NB4 (cell line): Measurements from ENCODE around the gene JMJD1C.

ENCODE experiments used
- MYC ChIP-seq: IDR thresholded peaks from 2 replicates; pipeline ENCODE4 v1.6.1; 2011; ENCODE audit warnings: low read depth, low read length
- TF ChIP-seq, protein P1 (sequence below): IDR thresholded peaks from one replicate; pipeline ENCODE4 v1.5.1; 2012; ENCODE audit warnings: low read depth, low read length
- TF ChIP-seq, protein P2 (sequence below): IDR thresholded peaks from 2 replicates; pipeline ENCODE4 v1.6.1; 2011; ENCODE audit warnings: low read depth, low read length

DNA sequence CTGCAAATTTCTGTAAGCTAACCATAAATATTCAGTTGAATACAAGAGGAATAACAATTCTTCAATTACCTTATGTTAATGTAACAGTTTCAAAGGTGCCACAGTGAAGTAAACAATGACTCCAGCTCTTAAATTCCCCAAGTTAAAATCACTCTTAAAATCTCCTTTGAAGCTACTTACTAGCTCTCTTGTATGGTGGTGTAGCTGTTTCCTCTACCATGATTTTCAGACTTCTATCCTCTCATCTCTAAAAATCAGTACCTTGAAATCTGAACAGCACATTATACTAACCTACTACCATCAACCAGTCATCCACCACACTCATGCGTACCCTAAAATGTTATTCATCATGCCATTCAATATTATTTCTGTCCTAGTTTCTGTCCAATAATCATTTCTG lies 29.6 kb downstream of the JMJD1C start:
- TF ChIP-seq, protein P1, sequence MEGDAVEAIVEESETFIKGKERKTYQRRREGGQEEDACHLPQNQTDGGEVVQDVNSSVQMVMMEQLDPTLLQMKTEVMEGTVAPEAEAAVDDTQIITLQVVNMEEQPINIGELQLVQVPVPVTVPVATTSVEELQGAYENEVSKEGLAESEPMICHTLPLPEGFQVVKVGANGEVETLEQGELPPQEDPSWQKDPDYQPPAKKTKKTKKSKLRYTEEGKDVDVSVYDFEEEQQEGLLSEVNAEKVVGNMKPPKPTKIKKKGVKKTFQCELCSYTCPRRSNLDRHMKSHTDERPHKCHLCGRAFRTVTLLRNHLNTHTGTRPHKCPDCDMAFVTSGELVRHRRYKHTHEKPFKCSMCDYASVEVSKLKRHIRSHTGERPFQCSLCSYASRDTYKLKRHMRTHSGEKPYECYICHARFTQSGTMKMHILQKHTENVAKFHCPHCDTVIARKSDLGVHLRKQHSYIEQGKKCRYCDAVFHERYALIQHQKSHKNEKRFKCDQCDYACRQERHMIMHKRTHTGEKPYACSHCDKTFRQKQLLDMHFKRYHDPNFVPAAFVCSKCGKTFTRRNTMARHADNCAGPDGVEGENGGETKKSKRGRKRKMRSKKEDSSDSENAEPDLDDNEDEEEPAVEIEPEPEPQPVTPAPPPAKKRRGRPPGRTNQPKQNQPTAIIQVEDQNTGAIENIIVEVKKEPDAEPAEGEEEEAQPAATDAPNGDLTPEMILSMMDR, result no peak
- TF ChIP-seq MYC, result no peak
- TF ChIP-seq, protein P2, sequence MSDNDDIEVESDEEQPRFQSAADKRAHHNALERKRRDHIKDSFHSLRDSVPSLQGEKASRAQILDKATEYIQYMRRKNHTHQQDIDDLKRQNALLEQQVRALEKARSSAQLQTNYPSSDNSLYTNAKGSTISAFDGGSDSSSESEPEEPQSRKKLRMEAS, result no peak
